Retinal pigment epithelial cell (primary cell): ENCODE data around the gene ZNF521.

ENCODE experiments used
- DNase-seq: peaks from one replicate; pipeline ENCODE4 v3.0.0-alpha.2; 2010; ENCODE audit warnings: low read depth
- H3K4me3 ChIP-seq: 2 replicates; pipeline ENCODE4 v1.5.1; 2011; ENCODE audit warnings: mild to moderate bottlenecking, low read length, control low read depth, moderate library complexity
- TF ChIP-seq, protein P1 (sequence below): conservative IDR thresholded peaks from 2 replicates; pipeline ENCODE4 v1.5.1; 2011; ENCODE audit warnings: low read depth, low read length, control low read depth, inconsistent platforms

Gene ZNF521

DNA sequence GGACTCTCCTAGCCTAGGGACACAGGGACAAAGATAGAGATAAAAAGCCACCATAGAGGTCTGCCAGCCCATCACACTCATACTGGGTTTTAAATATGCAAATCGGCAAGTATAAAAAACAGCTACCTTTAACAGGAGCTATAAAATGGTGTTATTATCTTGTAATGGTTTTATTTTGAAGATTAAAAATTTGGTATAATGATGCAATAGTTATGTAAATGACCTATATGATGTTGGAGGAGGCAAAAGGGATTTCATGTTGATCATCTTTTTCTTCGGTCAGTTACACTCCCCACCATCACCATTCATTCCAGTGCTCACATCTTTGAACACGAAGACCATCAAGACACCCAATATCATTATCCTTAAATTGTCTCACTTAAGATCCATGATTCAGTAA is 11.2 kb downstream of the ZNF521 start:
- H3K4me3 ChIP-seq: no peak overlapping the region
- DNase-seq: no peak
- TF ChIP-seq, protein P1, sequence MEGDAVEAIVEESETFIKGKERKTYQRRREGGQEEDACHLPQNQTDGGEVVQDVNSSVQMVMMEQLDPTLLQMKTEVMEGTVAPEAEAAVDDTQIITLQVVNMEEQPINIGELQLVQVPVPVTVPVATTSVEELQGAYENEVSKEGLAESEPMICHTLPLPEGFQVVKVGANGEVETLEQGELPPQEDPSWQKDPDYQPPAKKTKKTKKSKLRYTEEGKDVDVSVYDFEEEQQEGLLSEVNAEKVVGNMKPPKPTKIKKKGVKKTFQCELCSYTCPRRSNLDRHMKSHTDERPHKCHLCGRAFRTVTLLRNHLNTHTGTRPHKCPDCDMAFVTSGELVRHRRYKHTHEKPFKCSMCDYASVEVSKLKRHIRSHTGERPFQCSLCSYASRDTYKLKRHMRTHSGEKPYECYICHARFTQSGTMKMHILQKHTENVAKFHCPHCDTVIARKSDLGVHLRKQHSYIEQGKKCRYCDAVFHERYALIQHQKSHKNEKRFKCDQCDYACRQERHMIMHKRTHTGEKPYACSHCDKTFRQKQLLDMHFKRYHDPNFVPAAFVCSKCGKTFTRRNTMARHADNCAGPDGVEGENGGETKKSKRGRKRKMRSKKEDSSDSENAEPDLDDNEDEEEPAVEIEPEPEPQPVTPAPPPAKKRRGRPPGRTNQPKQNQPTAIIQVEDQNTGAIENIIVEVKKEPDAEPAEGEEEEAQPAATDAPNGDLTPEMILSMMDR: no peak

DNA sequence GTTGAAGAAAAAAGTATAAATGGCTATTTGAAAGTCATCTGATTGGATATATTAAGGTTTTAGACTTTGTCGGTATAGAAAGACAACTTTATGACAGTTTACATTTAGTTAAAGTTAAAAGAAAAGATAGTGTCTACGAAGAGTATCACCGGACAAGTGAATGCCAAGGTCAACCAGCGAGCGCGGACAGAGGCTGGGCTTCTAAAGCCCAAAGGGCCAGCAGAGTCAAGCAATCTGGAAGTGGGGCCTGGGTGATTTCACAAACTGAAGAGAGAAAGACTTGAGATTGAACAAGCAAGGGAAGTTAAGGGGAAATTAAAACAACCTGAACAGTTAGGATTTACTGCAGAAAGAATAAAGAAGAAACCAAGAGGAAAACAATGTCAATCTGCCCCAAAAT is 16.3 kb downstream of the ZNF521 start:
- TF ChIP-seq, protein P1: no peak
- no peak overlapping the region for H3K4me3 ChIP-seq
- DNase-seq: no peak

DNA sequence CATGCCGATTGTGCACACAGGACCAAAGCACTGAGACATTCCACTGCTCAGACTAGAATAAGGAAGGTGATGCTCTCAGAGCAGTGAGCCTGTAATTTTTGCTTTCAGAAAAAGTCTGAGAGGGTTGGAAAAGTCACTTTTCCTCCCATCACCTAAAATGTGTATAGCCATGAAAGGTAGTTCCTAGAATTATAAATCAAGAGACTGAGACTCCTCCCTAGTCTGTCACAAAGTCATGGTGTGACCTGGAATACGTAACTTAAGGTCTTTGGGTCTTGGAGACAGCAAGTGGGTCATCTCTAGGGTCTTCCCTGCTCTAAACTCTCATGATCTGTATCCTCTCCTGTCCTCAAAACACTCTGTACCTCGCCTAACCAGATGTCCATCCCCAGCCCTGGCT is 16.9 kb downstream of the ZNF521 start:
- DNase-seq: no peak
- H3K4me3 ChIP-seq: no peak overlapping the region
- TF ChIP-seq, protein P1: no peak

DNA sequence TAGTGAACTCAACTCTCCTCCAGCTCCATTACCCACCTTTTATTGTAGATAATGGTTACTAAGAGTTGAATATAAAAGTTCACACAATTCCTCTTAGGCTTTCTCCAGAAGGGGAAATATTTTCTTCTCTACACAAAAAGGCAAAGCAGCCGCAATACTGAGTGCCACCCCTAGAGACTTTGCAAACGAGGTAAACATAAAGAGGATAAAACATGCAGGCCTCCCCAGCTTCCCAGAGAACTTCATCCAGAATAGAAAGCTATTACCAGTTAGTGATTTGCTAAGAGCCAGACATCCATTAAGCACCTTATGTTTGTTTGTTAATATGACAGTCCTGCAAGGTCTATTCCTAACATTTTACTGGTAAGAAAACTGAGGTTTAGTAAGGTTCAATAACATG is 17.4 kb downstream of the ZNF521 start:
- TF ChIP-seq, protein P1: peak; percentile 31
- H3K4me3 ChIP-seq: no peak overlapping the region
- DNase-seq: no peak

DNA sequence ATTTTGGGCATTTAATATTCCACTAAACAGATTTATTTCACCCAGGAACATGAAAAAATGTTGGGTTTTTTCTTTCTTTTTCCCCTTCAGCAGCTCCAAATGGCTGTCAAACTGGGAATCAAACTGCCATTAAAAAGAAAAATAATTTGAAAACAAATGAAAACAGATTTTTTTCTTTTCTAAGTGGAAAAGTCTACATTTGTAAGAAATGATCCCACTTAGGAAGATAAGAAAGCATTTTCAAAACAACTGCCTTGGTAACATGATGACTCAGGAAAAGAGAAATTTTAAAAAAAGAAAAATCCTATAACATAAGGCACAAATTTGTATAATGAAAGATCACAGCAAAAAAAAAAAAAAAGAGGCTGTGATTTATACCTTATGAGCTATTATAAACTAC is 20.0 kb downstream of the ZNF521 start:
- TF ChIP-seq, protein P1: no peak
- no peak overlapping the region for H3K4me3 ChIP-seq
- no peak for DNase-seq

DNA sequence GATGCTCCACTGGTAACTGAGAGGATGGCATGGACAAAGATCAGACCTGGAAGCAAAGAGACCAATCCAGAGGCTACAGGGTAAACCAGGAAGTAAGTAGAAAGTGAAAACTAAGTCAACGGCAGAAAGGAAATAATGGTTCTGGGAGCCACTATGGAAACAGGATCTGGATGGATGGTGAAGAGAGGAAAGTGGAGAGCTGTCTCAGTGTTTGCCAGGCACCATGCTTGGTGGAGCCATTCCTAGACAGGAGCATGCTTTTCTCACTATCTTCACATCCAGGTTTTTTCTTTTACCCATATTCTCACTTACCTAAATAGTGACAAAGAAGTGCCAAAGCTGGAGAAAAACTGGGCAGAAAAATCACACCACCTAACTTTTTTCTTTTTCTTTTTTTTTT is 22.2 kb downstream of the ZNF521 start:
- no peak overlapping the region for H3K4me3 ChIP-seq
- no peak for DNase-seq
- TF ChIP-seq, protein P1: no peak

DNA sequence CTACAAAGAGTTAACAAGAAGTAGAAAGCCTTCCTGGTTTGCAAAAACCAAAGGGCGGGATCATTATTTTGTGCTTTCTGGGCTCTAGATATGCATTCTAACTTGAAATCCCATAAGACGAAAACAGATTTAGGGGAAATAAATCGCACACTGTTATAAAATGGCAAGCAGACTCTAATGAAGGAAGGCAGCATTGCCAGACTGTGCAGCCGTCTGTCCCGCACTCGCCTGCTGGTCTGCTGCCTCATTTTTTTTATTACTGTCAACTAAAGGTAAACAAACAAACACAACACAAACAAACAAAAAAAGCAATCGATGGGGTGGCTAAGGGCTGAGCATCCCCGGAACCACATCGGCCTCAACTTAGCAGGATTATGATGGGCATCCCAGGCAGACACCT is 24.4 kb downstream of the ZNF521 start:
- TF ChIP-seq, protein P1: no peak
- H3K4me3 ChIP-seq: no peak overlapping the region
- DNase-seq: no peak
